Hypothalamus (tissue), 51 donors: ENCODE results near the gene SCYGR4.
"Not testable (repeated sequence)": the region's sequence is repeated elsewhere in the genome, so short reads cannot be mapped to it uniquely, and the experiment has no call there.

Experiments
- DNase-seq, 51 donors: peaks; one replicate each; lab custom pipeline; 2025; lab: John Stamatoyannopoulos, UW

Gene SCYGR4

GRCh38 chr2:227617316-227618230, at the start of gene SCYGR4:
TSS of gene SCYGR4 (plus strand) at chr2:227617498. CDS start at chr2:227617498, 0 bp downstream.
- DNase-seq: no peak

- DNase-seq: no peak
Measured at GRCh38 chr2:227568852-227569169, 48.5 kb upstream of the SCYGR4 start.

GRCh38 chr2:227570615-227571014, 46.7 kb upstream of the SCYGR4 start:
- DNase-seq: no peak

- DNase-seq: no peak
Measured at GRCh38 chr2:227576110-227576509, 41.2 kb upstream of the SCYGR4 start.

GRCh38 chr2:227576812-227577211, 40.5 kb upstream of the SCYGR4 start:
- DNase-seq: no peak

GRCh38 chr2:227577555-227577954, 39.7 kb upstream of the SCYGR4 start:
- DNase-seq: no peak

- DNase-seq: no peak
Measured at GRCh38 chr2:227578642-227579041, 38.7 kb upstream of the SCYGR4 start.

- DNase-seq: no peak
Measured at GRCh38 chr2:227579791-227580190, 37.5 kb upstream of the SCYGR4 start.

GRCh38 chr2:227582369-227582768, 34.9 kb upstream of the SCYGR4 start:
- DNase-seq: no peak

- DNase-seq: no peak
Measured at GRCh38 chr2:227592694-227593387, 24.5 kb upstream of the SCYGR4 start.

GRCh38 chr2:227595797-227596196, 21.5 kb upstream of the SCYGR4 start:
- DNase-seq: no peak

GRCh38 chr2:227597036-227597435, 20.3 kb upstream of the SCYGR4 start:
- no peak for DNase-seq

- DNase-seq: no peak
Measured at GRCh38 chr2:227597998-227598397, 19.3 kb upstream of the SCYGR4 start.

- DNase-seq: not testable (repeated sequence)
Measured at GRCh38 chr2:227598835-227599503, 18.3 kb upstream of the SCYGR4 start, which contains the start of gene SCYGR2. TSS of gene SCYGR2 (plus strand) at chr2:227598893. CDS start at chr2:227598893, 0 bp downstream.

- DNase-seq: no peak
Measured at GRCh38 chr2:227602358-227602757, 14.9 kb upstream of the SCYGR4 start.

- no peak for DNase-seq
Measured at GRCh38 chr2:227606476-227606875, 10.8 kb upstream of the SCYGR4 start.

GRCh38 chr2:227607941-227608340, 9.4 kb upstream of the SCYGR4 start:
- no peak for DNase-seq

- peak in 2 of 51 donors; percentile 0 to 2 for DNase-seq
Measured at GRCh38 chr2:227608561-227609338, 8.5 kb upstream of the SCYGR4 start.

- DNase-seq: no peak
Measured at GRCh38 chr2:227610123-227610522, 7.2 kb upstream of the SCYGR4 start.

- DNase-seq: no peak
Measured at GRCh38 chr2:227612546-227613271, 4.6 kb upstream of the SCYGR4 start.
